SW 1271 (cell line): ENCODE measurements around the gene EGFL7.

ENCODE experiments used
- DNase-seq, 2 experiments: peaks; one replicate each; lab custom pipeline; 2025; lab: John Stamatoyannopoulos, UW

EGFL7 gene

DNA sequence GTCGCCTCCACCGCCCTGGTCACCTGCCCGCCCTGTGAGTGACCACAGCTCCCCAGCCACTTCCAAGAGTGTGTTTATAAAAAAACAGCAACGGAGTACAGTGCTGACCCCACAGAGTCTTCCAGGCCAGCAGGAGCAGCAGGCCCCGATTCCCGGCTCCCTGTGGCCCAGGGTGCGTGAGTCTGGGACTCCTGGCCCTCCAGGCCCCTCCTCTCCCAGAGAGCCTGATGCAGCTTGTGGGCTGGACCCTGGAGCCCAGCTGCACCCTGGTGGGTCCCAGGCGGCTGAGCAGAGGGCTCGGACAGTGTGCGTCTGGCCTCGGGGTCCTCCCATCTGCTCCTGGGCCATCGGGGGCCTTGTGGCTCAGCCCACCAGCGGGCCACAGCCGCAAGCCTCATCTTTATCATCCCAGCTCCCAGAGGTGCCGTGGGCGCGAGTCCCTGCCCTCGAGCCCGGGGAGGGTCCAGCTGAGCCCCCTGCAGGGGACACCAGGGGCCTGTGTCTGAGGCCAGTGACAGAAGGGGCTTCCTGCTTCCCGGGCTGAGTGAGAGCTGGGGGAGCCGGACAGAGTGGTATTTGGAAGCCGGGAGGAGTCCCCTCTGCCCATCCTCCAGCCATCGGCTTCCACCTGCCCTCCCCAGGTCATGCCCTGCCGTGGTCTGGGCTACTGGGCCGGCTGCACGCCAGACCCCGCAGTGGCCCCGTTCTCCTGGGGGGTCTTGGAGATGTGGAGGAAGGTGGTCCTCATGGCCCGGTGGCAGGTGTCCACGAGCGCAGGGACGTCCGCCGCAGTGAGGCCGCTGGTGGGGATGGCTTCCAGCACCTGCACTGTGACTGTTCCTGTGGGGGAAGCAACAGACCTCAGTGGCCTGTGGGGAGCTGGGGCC is 10.6 kb downstream of the EGFL7 start:
- no peak for DNase-seq

DNA sequence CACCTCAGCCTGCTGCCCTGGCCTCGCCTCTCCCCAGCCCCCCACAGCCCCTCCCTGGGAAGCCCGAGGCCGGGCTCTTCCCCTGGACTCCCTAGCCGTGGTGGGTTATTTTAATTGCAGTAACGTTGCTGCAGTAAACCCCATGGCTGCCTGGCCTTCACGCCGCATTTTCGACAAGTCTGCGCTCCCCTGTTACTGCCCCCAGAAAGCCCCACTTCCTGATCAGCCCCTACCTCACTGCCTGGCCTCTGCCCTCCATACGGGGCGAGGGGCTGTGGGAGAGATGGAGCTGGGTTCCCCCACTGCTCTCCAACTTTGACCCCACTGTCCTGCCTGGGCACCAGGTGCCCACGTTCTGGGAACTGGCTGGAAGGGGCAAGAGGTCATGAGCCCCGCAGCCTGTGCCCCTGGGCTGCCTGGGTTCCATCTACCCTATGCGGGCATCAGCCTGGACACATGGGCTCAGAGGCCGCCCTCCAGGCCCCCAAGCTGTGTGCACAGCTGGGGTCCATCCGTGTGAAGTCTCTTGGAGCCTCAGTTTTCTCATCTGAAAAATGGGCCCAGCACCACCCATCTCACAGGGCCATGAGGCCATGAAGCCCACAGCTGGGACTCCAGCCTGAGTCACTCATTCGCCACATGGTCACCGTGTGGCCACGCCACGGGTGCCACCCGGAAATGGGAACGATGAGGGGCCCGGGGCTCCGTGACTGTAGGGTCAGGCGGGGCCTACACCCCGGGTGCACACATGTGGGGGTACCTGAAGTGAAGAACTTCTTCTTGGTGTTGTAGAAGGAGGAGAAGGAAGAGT is 11.5 kb downstream of the EGFL7 start:
- DNase-seq: no peak

DNA sequence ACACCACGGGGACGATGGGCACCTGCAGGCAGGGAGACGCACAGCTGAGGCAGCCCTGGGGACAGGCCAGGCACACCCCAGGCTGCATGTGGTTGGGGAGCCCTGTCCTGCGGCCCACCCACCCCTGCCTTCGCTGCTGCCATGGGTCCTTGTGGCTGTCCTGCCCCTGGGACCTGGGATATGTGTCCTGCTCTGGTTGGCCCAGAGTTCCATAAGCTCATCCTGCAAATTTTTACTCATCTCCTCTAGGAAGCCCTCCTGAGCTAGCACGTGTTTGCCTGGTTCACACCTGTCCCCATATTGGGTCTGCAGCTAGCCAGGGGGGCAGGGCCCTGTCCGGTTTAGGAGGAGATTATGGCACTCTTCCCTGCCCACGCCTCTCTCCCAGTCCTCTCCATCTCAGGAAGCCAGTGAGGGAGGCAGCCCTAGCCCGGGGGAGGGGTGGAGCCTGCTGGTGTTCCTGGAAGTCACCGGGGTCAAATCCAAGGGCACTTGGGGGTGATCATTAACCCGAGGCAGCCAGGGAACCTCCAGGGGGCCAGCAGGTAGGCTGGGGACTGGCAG is 12.2 kb downstream of the EGFL7 start:
- DNase-seq: no peak

DNA sequence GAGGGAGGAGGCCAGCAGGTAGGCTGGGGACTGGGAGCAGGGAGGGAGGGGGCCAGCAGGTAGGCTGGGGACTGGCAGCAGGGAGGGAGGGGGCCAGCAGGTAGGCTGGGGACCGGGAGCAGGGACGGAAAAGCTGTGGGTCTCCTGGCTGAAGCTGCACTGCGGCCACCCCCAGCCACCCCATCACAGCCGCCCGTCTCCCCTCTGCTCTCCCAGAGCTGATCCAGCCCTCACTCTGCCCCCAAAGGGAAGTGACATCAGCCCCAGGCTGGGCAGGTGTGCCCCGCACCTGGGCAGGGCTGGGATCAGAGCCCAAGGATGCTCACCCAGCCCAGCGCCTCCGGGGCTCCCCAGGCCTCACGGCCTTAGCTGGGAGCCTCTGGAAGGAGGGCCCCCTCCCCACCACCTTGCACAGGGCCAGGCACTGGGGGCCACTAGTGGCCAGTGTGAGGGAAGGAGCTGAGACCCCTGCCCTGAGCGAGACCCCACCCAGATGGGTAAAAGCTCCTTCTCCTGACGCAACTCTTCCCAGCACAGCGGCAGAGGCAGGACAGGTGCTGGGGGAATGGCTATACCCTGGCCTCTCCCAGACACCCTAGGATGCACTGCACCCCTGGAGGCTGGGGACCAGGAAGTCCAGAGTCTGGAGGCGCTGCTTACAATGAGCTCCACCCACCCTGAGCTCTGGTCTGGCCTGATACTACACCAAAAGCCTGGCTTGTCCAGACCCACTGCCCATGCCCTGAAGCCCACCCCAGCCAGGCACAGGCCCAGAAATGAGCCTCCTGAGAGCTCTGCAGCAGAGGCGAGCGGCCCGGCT is 13.0 kb downstream of the EGFL7 start:
- DNase-seq: no peak

DNA sequence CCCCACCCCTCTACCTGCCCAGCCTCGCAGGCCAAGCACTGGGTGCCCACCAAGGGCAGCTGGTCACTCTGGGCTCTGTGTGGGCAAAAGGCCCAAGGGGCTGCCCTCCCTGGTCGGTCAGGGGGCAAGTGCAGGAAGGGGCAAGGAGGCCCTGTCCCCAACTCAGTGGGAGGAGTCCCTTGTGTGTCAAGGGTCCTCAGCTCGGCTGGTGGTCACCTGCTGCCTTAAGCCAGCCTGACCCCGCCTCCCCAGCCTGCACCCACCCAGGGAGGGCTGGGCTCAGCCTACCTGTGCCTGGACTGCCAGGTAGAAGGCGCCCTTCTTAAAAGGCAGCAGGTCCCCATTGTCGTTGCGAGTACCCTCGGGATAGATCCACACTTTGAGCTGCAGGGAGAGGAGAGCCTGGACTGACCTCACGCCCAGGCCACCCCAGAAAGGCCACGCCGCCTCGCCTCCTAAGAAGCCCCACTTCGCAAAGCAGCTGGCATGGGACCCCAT is 13.6 kb downstream of the EGFL7 start:
- no peak for DNase-seq

DNA sequence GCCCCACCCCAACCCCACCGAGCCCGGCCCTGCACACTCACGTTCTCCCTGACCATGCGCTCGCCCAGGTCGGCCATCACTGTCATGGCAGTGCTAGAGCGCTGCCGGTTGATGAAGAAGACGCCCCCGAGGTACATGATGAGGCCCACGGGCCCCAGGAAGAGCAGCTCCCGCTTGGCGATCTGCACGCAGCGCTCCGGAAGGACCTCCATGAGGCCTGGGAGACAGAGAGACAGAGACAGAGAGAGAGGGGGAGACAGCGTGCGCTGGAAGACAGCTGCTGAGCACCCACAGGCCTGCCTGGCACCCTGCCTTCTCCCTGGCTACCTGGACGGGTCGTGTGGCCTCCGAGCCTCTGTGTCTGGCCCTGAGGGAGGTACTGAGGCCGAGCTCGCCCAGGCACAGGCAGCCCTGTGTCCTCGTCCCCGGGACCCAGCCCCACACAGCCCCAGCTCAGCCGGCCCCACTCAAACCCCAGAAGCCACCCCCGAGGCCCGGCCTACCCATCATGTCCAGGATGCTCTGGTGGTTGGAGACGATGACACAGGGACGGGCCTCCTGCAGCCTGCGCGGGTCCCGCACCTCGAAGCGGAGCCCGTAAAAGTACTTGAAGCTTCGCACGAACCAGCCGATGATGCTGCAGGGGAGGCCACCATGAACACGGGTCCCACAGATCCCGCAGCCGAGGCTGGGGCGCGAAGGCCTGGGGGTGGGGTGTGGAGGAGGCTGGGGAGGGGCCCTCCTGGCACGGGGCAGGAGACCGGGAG is 14.4 kb downstream of the EGFL7 start:
- DNase-seq: no peak

DNA sequence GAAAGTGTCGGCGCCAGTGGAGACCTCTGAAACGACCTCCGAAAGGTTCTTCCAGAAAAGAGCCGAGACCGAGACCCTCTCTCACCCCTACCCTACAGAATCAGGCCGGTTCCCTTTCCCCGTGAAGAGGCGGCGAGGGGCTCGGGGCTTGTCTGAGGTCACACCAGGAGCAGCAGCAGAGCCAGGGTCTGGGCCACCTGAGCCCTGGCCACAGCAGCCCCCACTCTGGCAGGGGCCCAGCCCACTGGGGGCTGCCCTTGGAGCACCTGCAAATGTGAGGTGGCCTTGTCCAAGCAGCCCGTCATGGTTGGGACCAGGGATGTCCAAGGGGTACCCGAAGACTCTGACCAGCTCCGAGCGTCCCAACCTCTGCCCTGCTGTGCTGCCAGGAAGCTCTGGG is 15.3 kb downstream of the EGFL7 start:
- no peak for DNase-seq

DNA sequence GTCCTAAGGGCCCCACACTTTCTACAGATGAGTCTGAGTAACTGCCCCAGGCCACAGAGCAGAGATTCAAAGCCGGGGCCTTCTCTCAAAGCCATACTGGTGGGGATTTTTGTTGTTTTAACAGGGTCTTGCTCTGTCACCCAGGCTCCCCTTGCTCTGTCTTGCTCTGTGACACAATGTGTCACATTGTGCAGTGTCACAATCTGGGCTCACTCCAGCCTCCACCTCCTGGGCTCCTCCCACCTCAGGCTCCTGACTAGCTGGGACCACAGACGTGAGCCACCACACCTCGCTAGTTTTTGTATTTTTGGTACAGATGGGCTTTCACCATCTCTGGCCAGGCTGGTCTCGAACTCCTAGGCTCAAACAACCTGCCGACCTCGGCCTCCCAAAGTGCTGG is 15.9 kb downstream of the EGFL7 start:
- DNase-seq: no peak

DNA sequence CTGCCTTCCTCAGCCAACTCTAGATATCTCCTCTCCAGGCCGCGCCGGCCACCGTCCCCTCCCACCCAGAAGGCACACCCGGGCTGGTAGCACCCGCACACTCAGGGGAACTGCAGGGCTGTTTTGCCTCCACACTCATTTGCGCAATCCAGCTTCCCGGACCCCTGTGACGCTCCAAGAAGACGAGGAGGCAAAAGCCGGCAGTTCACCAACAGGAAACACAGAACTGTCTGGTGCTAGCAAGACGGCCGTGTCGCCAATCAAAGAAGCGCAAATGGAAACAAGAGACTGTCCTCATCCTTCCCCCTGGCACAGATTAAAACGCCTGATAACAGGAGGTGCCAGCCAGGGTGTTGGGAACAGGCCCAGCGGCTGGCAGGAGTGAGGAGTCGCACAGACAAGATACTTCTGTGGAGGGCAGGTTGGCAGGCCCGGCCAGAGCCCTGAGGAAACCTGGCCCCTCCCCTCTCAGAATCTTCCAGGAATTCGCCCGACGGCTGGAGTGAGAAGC is 16.8 kb downstream of the EGFL7 start:
- no peak for DNase-seq

DNA sequence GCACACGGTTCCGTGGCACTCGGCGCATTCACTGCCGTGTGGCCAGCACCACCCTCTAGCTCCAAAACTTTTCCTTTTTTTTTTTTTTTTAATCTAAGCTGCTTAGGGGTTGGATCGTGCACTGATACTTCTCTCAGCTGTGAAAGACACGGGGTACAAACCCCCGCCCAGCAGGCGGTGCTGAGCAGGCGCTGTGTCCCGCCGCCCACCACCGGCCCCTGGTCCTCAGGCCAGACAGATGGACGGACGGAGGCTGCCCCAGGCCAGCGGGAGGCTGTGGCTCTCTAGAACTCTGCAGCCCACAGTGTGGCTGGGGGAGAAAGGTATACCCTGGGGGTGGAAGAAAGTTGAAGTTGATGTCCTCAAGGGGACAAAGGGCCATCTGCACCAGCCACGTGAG is 18.3 kb downstream of the EGFL7 start:
- DNase-seq: no peak

DNA sequence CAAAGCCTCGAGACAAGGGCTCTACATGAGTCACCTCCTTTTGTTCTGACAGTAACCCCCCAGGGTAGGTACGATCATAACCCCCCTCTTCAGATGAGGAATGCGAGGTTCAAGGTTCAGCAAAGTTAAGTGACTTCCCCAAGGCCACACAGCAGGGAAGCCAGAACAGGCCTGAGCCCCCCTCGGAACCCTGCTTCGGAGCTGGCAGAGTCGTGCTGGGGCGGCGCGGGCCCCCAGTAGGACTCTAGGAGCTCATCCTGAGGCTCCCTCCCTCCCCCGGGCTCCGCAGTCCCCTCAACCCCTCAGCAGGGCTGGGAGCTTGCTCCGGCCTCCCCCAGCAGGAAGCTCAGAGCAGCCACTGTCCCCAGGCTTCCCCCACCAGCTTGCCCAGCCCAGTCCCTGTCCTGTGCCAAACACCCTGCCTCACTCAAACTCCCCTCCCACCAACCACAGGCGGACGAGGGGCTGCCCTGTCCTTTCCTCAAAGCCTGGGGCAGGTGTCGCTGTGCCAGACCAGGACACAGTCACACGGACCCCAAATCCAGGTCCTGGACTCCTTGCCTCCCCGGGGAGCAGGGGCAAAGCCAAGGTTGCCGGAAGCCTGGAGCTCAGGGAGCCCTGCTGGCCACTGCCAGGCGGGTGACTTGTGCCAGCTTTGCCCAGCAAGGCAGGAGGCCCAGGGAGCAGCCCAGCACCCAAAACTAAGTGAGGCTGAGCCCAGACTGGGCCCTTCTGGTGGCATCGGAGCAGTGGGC is 19.4 kb downstream of the EGFL7 start:
- no peak for DNase-seq

DNA sequence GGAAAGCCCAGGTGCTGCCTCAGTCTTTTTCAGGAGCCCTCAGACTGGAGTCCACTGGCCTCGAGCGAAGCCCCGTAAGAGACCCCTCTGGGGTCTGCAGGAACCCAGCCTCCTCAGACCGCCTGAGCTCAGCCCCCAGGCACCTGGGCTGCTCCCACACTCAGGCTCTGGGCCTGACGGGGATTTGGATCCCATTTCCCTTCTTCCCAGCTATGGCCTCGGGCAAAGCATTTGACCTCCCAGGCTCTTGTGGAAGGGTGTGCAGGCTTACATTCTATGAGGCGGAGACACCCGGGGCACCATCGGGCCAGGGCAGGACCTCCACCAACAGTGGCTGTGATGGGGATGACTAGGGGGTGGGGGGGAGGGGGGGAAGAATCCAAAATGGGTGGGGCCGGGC is 20.0 kb downstream of the EGFL7 start:
- no peak for DNase-seq

DNA sequence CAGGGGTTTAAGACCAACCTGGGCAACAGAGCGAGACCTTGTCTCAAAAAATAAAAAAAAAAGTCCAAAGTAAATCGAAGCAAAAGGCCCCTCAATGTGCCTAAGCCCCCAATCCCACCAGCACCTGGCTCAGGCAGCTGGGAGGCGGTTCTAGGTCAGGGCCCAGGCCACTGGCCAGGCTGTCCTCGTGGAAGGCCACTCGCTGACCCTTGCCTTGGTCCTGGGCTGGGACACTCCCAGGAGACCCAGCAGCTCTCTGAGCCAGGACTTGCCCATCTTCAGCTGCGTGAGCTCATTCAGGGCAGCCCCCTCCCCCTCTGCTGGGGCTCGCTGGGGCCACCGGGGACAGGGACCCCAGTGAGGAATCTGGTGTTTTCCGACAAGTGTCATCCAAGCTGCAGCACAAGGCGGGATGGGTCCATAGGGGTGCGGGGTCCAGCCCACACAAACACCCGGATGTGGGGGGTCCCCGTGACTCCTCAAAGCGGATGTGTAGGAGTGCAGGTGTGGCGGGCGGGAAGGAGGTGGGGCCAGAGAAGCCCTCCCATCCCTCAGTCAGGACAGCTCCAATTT is 20.5 kb downstream of the EGFL7 start:
- no peak for DNase-seq

DNA sequence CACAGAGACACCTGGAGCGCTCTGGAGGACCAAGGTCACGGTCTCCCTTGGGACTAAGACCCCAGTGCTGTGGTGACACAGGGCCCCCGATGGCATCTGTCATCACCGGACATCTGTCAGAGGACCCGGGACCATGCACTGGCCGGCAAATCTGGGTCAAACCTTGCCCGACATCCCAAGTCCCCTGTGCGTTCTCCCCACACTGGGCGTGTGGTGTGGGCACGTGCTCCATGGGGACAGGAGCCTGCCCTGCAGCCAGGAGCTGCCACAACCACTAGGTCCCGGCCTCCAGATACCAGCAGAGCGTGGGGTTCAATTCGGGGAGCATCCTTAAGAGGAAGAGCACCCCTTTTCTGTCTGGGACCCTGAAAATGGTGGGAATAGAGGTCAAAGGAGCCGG is 21.0 kb downstream of the EGFL7 start:
- DNase-seq: no peak

DNA sequence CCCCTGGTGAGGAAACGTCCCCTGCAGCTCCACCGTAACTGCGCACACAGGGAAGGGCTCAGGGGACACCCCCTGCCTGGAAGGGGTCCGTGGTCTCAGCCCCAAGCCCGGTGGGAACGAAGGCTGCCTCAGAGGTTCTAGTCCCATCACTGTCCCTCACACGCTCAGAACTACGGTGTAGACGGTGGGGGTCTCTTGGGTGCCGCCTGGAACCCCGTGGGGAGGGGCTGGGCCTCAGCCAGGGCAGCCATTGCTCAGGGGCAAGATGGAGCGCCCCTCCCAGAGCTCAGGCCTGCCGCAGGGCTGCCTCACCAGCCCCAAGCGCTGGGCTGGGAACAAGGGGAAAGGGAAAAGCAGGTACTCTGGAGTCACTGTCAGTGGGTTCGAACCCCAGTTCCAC is 21.6 kb downstream of the EGFL7 start:
- no peak for DNase-seq

DNA sequence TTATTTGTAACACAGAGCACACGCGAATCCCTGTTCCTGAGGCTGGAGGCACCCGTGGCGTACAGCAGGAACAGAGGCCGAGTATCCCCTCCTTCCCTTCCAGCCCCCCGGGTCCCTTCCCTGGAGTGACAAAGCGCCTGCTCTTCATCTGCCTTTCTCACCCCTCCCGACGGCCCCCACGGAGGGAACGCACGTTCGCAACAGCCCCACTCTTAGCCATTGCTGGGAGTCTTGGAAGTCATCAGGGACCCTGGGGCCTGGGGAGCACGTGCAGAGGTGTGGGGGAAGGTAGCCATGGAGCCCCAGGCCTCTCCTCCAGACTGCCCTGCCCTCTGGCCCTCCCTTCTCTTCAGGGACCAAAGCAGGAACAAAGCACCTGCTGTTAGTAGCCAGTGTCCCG is 22.1 kb downstream of the EGFL7 start:
- DNase-seq: no peak

DNA sequence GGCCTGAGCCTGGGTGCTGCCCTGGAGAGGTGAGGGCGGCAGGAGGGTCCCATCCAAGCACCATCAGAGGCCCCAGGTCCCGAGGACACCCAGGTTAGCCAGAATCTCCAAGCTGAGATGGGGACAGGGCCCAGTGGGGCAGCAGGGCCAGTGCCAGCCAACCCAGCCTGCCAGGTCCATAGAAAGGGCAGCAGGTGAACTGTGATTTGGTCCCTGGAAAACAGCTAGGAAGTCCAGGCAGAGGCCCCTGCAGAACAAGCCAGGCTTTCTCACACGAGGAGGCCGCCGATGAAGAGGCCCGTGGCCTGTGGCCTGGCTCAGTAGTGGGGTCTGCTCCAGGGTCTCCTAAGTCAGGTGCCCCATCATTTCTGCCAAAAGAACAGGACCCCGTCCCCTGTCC is 22.5 kb downstream of the EGFL7 start:
- no peak for DNase-seq

DNA sequence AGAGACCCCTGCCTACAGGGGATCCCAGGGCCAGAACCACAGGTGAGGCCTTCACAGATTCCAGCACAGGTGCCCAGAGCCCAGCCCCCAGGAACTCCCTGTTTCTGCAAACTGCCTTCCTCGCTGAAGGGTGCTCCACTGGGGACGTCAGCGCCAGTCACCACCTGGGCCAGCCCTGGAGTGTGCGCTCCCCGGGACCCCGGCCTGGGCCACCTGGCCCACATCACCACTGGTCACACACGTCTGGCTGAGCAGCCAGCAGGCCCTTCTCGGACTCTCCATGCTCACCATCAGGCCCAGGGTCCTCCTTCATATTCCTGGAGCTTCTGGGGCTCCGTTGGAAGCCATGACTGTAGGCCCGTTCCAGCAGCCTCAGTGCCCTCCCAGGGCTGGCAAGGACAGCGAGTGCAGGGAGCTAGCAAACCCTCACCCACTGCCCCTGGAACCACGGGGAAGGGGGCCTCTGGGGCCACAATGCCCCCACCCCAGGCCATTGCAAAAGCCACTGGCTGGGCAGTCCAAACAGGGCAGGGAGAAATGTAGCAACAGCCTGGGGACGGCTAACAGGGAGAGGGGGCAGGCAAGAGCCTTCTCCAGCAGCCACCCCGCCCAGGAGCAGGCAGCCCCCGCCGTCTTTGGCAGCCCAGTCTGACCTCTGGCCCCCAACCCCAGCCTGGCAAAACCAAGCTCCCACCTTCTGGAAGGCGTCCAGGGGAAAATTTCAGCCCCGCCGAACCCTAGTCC is 23.2 kb downstream of the EGFL7 start:
- no peak for DNase-seq

DNA sequence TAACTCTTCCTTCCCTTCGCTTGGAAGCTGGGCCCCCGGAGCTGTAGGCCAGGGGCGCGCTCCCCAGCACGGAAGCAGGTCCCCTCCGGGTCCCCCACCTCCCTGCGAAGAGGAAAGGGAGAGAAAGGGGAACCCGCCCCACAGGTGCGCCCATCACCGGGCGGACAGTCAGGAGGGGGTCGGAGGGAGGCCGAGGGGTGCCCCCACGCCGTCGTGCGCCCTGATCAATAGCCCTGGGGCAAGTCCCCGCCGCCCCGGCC is 23.7 kb downstream of the EGFL7 start:
- no peak for DNase-seq
